MCF 10A (cell line): ENCODE measurements around the gene ELP5. TPM values are rescaled to one million over a fixed set of nuclear protein-coding genes. Genes with fewer than 3 reads are reported as not detected.
A peak's percentile ranks its signal among the peaks of the same experiment; 100 is the strongest.

Source experiments
- BruUV-seq: library from RNA; stranded (reverse); fragments of 400-500 nt; replicated peaks from 2 replicates; lab custom pipeline; 2021; lab: Mats Ljungman, UMichigan
- CTCF ChIA-PET: fragments of 300-600 bp; sonication (Branson Sonifier 250); formaldehyde crosslinking; extraction: SDS; loops from one replicate; lab custom pipeline; 2021; ENCODE audit warnings: antibody characterized with exemption, inconsistent platforms; lab: Yijun Ruan, JAX
- POLR2A ChIA-PET: fragments of 300-600, 350-650 bp; sonication (Branson Sonifier 250); formaldehyde crosslinking; extraction: SDS; loops from one replicate; lab custom pipeline; 2020; ENCODE audit warnings: antibody characterized with exemption, inconsistent platforms; lab: Yijun Ruan, JAX
- DNase-seq: peaks from one replicate; pipeline ENCODE4 v3.0.0-alpha.2; 2018; ENCODE audit not compliant: unreplicated experiment
- H3K27ac Mint-ChIP-seq: one replicate; pipeline ENCODE4 v1.8.0; 2022; ENCODE audit warnings: mild to moderate bottlenecking, low read depth, mixed read lengths; ENCODE audit not compliant: unreplicated experiment
- H3K27me3 Mint-ChIP-seq: one replicate; pipeline ENCODE4 v1.8.0; 2022; ENCODE audit warnings: mixed read lengths; ENCODE audit not compliant: insufficient read depth, unreplicated experiment
- H3K36me3 Mint-ChIP-seq: one replicate; pipeline ENCODE4 v1.8.0; 2022; ENCODE audit warnings: mild to moderate bottlenecking, moderate library complexity, mixed read lengths; ENCODE audit not compliant: insufficient read depth, unreplicated experiment
- H3K4me1 Mint-ChIP-seq: one replicate; pipeline ENCODE4 v1.8.0; 2022; ENCODE audit warnings: mixed read lengths; ENCODE audit not compliant: insufficient read depth, unreplicated experiment
- H3K4me3 Mint-ChIP-seq: one replicate; pipeline ENCODE4 v1.8.0; 2022; ENCODE audit warnings: mild to moderate bottlenecking, moderate library complexity, mixed read lengths; ENCODE audit not compliant: unreplicated experiment
- H3K9me3 Mint-ChIP-seq: one replicate; pipeline ENCODE4 v1.8.0; 2022; ENCODE audit warnings: mixed read lengths; ENCODE audit not compliant: unreplicated experiment
- intact Hi-C: fragments of 100-400 bp; cut with micrococcal nuclease; formaldehyde crosslinking; loops from 2 replicates; pipeline ENCODE4 v1.14.1; 2022
- total RNA-seq: library from RNA; stranded (reverse); gene quantifications from 2 replicates; pipeline ENCODE4 v1.2.3, GENCODE V29; 2022
- TF ChIP-seq, protein P1 (sequence below): fragments of 200-600 bp; IDR thresholded peaks from one replicate; pipeline ENCODE4 v1.8.0; 2022; ENCODE audit warnings: antibody characterized with exemption, mild to moderate bottlenecking; ENCODE audit not compliant: unreplicated experiment

Gene ELP5
- total RNA-seq, 1 experiment from 2014 or later = 91.3 TPM

DNA sequence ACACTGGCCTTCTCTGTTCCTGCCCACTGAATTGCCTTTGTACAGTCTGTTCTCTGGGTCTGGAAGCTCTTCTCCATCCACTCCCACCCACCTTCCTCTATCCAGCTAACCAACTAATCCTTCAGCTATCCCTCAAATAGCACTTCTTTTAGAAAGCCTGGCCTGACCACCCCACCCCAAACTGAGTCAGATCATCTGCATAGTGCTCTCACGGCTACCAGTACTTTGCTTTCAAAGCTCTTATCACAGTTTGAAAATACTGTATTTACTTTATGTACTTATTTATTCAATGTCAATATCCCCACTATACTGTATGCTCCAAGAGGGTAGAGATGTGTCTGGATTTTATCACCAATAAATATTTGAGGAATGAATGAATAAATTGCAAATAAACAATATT lies 14.8 kb downstream of the ELP5 start:
- no peak overlapping the region for H3K4me3 Mint-ChIP-seq
- H3K27me3 Mint-ChIP-seq = no peaks in the 10 kb centered on the region
- H3K9me3 Mint-ChIP-seq = no peaks in the 10 kb centered on the region
- POLR2A ChIA-PET = interaction anchor here (1.2 kb wide), 1 partner anchor 19 kb away, joined by 4 read pairs; no protein-coding TSS in a partner anchor
- TF ChIP-seq, protein P1, sequence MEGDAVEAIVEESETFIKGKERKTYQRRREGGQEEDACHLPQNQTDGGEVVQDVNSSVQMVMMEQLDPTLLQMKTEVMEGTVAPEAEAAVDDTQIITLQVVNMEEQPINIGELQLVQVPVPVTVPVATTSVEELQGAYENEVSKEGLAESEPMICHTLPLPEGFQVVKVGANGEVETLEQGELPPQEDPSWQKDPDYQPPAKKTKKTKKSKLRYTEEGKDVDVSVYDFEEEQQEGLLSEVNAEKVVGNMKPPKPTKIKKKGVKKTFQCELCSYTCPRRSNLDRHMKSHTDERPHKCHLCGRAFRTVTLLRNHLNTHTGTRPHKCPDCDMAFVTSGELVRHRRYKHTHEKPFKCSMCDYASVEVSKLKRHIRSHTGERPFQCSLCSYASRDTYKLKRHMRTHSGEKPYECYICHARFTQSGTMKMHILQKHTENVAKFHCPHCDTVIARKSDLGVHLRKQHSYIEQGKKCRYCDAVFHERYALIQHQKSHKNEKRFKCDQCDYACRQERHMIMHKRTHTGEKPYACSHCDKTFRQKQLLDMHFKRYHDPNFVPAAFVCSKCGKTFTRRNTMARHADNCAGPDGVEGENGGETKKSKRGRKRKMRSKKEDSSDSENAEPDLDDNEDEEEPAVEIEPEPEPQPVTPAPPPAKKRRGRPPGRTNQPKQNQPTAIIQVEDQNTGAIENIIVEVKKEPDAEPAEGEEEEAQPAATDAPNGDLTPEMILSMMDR = no peak
- no TSS peak for BruUV-seq
- no peaks in the 10 kb centered on the region for H3K36me3 Mint-ChIP-seq
- intact Hi-C loops = no loop called here
- H3K27ac Mint-ChIP-seq = no peak overlapping the region
- DNase-seq = no peak
- CTCF ChIA-PET = interaction anchor here (0.6 to 1.5 kb wide), 6 partner anchors 29 to 363 kb away, joined by 3 to 4 read pairs (median 3); no protein-coding TSS in a partner anchor
- H3K4me1 Mint-ChIP-seq = peaks cover 29% of the 10 kb centered on the region

DNA sequence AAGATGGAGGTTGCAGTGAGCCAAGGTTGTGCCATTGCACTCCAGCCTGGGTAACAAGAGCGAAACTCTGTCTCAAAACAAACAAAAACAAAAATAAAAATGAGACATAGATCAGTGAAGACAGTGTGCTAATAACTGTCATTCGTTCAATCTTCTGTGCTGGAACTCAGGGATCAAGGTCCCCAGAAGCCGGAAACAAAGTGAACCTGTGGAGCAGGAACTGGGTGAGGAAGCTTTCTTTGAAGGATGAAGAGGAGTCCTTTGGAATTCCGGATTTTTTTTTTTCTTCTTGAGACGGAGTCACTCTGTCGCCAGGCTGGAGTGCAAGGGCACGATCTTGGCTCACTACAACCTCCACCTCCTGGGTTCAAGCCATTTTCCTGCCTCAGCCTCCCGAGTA lies 27.4 kb downstream of the ELP5 start:
- intact Hi-C loops = no loop called here
- TF ChIP-seq, protein P1 = no peak
- Mint-ChIP-seq H3K4me3 (no peak overlapping the region), H3K27ac (no peak overlapping the region), H3K4me1 (peaks cover 6% of the 10 kb centered on the region), H3K9me3 (no peaks in the 10 kb centered on the region), H3K27me3 (no peaks in the 10 kb centered on the region), H3K36me3 (no peaks in the 10 kb centered on the region)
- ChIA-PET CTCF (interaction anchor here (0.6 to 5.2 kb wide), 7 partner anchors 10 to 492 kb away, joined by 3 to 65 read pairs (median 4); no protein-coding TSS in a partner anchor), POLR2A (interaction anchor here (0.6 to 3.8 kb wide), 3 partner anchors 17 to 204 kb away, joined by 3 to 37 read pairs (median 4); no protein-coding TSS in a partner anchor)
- no peak for DNase-seq
- no TSS peak for BruUV-seq

DNA sequence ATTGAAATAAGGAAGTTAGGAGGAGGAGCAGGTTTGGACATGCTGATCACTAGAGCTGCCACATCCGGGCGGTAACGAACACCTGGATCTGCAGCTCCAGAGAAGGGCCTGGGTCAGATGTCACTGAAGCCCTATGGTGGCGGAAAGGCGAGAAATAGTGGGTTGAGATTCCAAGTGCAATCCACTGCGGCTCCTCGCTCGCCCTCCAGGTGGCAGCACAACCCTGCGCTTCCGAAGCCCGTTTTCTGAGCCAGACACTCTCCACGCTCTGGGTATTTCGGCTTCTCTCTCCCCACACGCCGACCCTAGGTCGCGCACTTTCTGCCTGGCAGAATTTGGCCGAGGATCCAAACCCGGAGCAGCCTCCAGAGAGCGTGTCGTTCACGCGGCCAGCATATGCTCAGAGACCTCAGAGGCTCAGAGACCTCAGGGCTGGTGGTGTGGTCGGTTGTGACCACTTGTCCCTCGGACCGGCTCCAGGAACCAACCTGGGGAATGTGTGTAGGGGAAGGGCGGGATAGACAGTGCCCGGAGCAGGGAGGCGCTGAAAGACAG lies 28.6 kb downstream of the ELP5 start:
- H3K4me1 Mint-ChIP-seq = peaks cover 6% of the 10 kb centered on the region
- intact Hi-C loops = loop anchor here (1.0 kb wide), 3 partner anchors 16 to 281 kb away; partner anchors contain the start of gene SENP3
- TF ChIP-seq, protein P1 = peak; percentile 96
- no peaks in the 10 kb centered on the region for H3K9me3 Mint-ChIP-seq
- no peaks in the 10 kb centered on the region for H3K36me3 Mint-ChIP-seq
- no TSS peak for BruUV-seq
- H3K27ac Mint-ChIP-seq = no peak overlapping the region
- no peaks in the 10 kb centered on the region for H3K27me3 Mint-ChIP-seq
- peak; percentile 88 for DNase-seq
- H3K4me3 Mint-ChIP-seq = peak overlapping the region; percentile 72
- ChIA-PET POLR2A (interaction anchor here (0.7 to 3.8 kb wide), 13 partner anchors 12 to 293 kb away, joined by 3 to 37 read pairs (median 5); partner anchors contain the start of gene GABARAP), CTCF (interaction anchor here (0.5 to 5.2 kb wide), 18 partner anchors 10 to 1070 kb away, joined by 3 to 65 read pairs (median 3); no protein-coding TSS in a partner anchor)
